HG02759 (cell line): ENCODE measurements around the gene ADSL.
"Not testable (repeated sequence)": the region's sequence is repeated elsewhere in the genome, so short reads cannot be mapped to it uniquely, and the experiment has no call there.

Experiments used
- ATAC-seq: cut with Tn5 transposase; IDR thresholded peaks from one replicate; pipeline ENCODE4 v1.9.1; 2021; ENCODE audit warnings: mild to moderate bottlenecking, moderate library complexity; ENCODE audit not compliant: unreplicated experiment

Gene ADSL

GRCh38 chr22:40346185-40347118 lies at the start of gene ADSL:
ADSL (plus strand) TSS chr22:40346500; CDS start chr22:40346559, 59 bp downstream.
- peak; percentile 92 for ATAC-seq

GRCh38 chr22:40300316-40300715 lies 46.0 kb upstream of the ADSL start:
- ATAC-seq, result no peak

- ATAC-seq, result peak; percentile 87
Observed at GRCh38 chr22:40300884-40301672, 45.2 kb upstream of the ADSL start.

- no peak for ATAC-seq
Observed at GRCh38 chr22:40302149-40302548, 44.2 kb upstream of the ADSL start.

GRCh38 chr22:40305625-40306024 lies 40.7 kb upstream of the ADSL start:
- no peak for ATAC-seq

- no peak for ATAC-seq
Observed at GRCh38 chr22:40308999-40309573, 37.2 kb upstream of the ADSL start.

- no peak for ATAC-seq
Observed at GRCh38 chr22:40309631-40310030, 36.7 kb upstream of the ADSL start.

- ATAC-seq, result no peak
Observed at GRCh38 chr22:40310081-40310767, 36.1 kb upstream of the ADSL start.

GRCh38 chr22:40310768-40311120 lies 35.6 kb upstream of the ADSL start:
- ATAC-seq, result no peak

GRCh38 chr22:40311646-40312045 lies 34.7 kb upstream of the ADSL start:
- ATAC-seq, result not testable (repeated sequence)

- ATAC-seq, result no peak
Observed at GRCh38 chr22:40312050-40312449, 34.2 kb upstream of the ADSL start.

GRCh38 chr22:40313007-40313406 lies 33.3 kb upstream of the ADSL start:
- no peak for ATAC-seq

GRCh38 chr22:40314041-40314440 lies 32.3 kb upstream of the ADSL start:
- ATAC-seq, result no peak

- no peak for ATAC-seq
Observed at GRCh38 chr22:40320687-40321086, 25.6 kb upstream of the ADSL start.

GRCh38 chr22:40322021-40322420 lies 24.3 kb upstream of the ADSL start:
- no peak for ATAC-seq

- ATAC-seq, result no peak
Observed at GRCh38 chr22:40322818-40323447, 23.4 kb upstream of the ADSL start.

GRCh38 chr22:40323681-40324171 lies 22.6 kb upstream of the ADSL start:
- ATAC-seq, result no peak

GRCh38 chr22:40324468-40325305 lies 21.6 kb upstream of the ADSL start:
- no peak for ATAC-seq

GRCh38 chr22:40325315-40325714 lies 21.0 kb upstream of the ADSL start:
- ATAC-seq, result peak; percentile 60
